Measurements from ENCODE around the gene UROC1.

The UROC1 gene

DNA sequence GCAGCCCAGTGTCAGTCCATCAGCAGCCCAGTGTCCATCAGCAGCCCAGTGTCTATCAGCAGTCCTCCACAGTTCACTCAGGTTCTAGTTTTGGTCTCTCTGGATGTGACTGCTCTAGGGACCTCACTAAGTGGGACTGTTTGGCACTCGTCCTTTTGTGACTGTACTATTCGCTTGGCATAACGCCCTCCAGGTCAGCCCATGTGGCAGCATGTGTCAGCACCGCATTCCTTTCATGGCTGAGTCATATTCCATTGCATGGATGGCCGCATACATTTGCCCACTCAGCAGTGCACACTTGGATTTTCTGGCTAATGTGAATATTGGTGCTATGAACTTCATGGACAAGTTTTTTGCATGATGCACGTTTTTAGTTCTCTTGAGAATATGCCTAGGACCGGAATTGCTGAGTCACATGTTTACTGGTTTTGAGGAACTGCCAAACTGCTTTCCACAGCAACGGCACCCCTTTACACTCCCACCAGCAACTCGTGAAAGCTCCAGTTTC lies 22.8 kb upstream of the UROC1 start:
- Histone ChIP-seq H3K4me1 (peaks cover 10% of the 10 kb centered on the region), H3K27me3 (ENCODE audit: control insufficient read depth, insufficient read depth, low read length) (no peaks in the 10 kb centered on the region), H3K9me3 (ENCODE audit: control insufficient read depth, low read length) (no peaks in the 10 kb centered on the region), H3K27ac (no peak overlapping the region), H3K79me2 (no peaks in the 10 kb centered on the region), H3K36me3 (ENCODE audit: control insufficient read depth, insufficient read depth, low read length) (no peaks in the 10 kb centered on the region), H3K4me3 (ENCODE audit: low read depth, low read length) (no peak overlapping the region), H3K4me2 (ENCODE audit: low read length) (peak overlapping the region; percentile 41), H2AFZ (no peak overlapping the region), H3K9ac (no peak overlapping the region)
- TF ChIP-seq CTCF (IDR thresholded peaks at IDR 0.05) = no peak

GRCh38 chr3:126539558-126540250 lies 22.1 kb upstream of the UROC1 start:
- no peaks in the 10 kb centered on the region for H3K36me3 ChIP-seq (ENCODE audit: control insufficient read depth, insufficient read depth, low read length)
- H3K27ac ChIP-seq = no peak overlapping the region
- H3K27me3 ChIP-seq (ENCODE audit: control insufficient read depth, insufficient read depth, low read length) = no peaks in the 10 kb centered on the region
- no peak for TF ChIP-seq CTCF (IDR thresholded peaks at IDR 0.05)
- H3K79me2 ChIP-seq = no peaks in the 10 kb centered on the region
- no peak overlapping the region for H3K9ac ChIP-seq
- no peaks in the 10 kb centered on the region for H3K9me3 ChIP-seq (ENCODE audit: control insufficient read depth, low read length)
- H3K4me3 ChIP-seq (ENCODE audit: low read depth, low read length) = no peak overlapping the region
- H3K4me1 ChIP-seq = peaks cover 10% of the 10 kb centered on the region
- H2AFZ ChIP-seq = no peak overlapping the region
- H3K4me2 ChIP-seq (ENCODE audit: low read length) = no peak overlapping the region

- Histone ChIP-seq H3K4me1 (peaks cover 10% of the 10 kb centered on the region), H3K9me3 (ENCODE audit: control insufficient read depth, low read length) (no peaks in the 10 kb centered on the region), H3K27ac (no peak overlapping the region), H3K4me3 (ENCODE audit: low read depth, low read length) (no peak overlapping the region), H3K9ac (no peak overlapping the region), H3K27me3 (ENCODE audit: control insufficient read depth, insufficient read depth, low read length) (no peaks in the 10 kb centered on the region), H3K79me2 (no peaks in the 10 kb centered on the region), H3K36me3 (ENCODE audit: control insufficient read depth, insufficient read depth, low read length) (no peaks in the 10 kb centered on the region), H2AFZ (no peak overlapping the region), H3K4me2 (ENCODE audit: low read length) (no peak overlapping the region)
- no peak for TF ChIP-seq CTCF (IDR thresholded peaks at IDR 0.05)
These were observed 21.4 kb upstream of the UROC1 start for GRCh38 chr3:126538966-126539365.

- H3K4me3 ChIP-seq (ENCODE audit: low read depth, low read length) = no peak overlapping the region
- H3K36me3 ChIP-seq (ENCODE audit: control insufficient read depth, insufficient read depth, low read length) = no peaks in the 10 kb centered on the region
- H2AFZ ChIP-seq = no peak overlapping the region
- no peaks in the 10 kb centered on the region for H3K79me2 ChIP-seq
- H3K27ac ChIP-seq = no peak overlapping the region
- H3K9ac ChIP-seq = no peak overlapping the region
- H3K27me3 ChIP-seq (ENCODE audit: control insufficient read depth, insufficient read depth, low read length) = no peaks in the 10 kb centered on the region
- H3K4me2 ChIP-seq (ENCODE audit: low read length) = no peak overlapping the region
- H3K4me1 ChIP-seq = peaks cover 10% of the 10 kb centered on the region
- TF ChIP-seq CTCF (IDR thresholded peaks at IDR 0.05) = no peak
- no peaks in the 10 kb centered on the region for H3K9me3 ChIP-seq (ENCODE audit: control insufficient read depth, low read length)
These were observed 20.7 kb upstream of the UROC1 start for GRCh38 chr3:126538316-126538715.

GRCh38 chr3:126537730-126538281 lies 20.2 kb upstream of the UROC1 start:
- H3K79me2 ChIP-seq = no peaks in the 10 kb centered on the region
- no peak overlapping the region for H3K27ac ChIP-seq
- no peak overlapping the region for H3K4me3 ChIP-seq (ENCODE audit: low read depth, low read length)
- H3K9me3 ChIP-seq (ENCODE audit: control insufficient read depth, low read length) = no peaks in the 10 kb centered on the region
- TF ChIP-seq CTCF (IDR thresholded peaks at IDR 0.05) = no peak
- no peak overlapping the region for H3K9ac ChIP-seq
- no peak overlapping the region for H3K4me2 ChIP-seq (ENCODE audit: low read length)
- H3K36me3 ChIP-seq (ENCODE audit: control insufficient read depth, insufficient read depth, low read length) = no peaks in the 10 kb centered on the region
- peaks cover 10% of the 10 kb centered on the region for H3K4me1 ChIP-seq
- no peaks in the 10 kb centered on the region for H3K27me3 ChIP-seq (ENCODE audit: control insufficient read depth, insufficient read depth, low read length)
- no peak overlapping the region for H2AFZ ChIP-seq
